Naive thymus-derived CD8-positive, alpha-beta T cell (primary cell): ENCODE data around the gene DAPK2. TPM values are rescaled to one million over a fixed set of nuclear protein-coding genes. Genes with fewer than 3 reads are reported as not detected.
A peak's percentile ranks its signal among the peaks of the same experiment; 100 is the strongest.
"Not testable (repeated sequence)": the region's sequence is repeated elsewhere in the genome, so short reads cannot be mapped to it uniquely, and the experiment has no call there.

Experiments
- ATAC-seq, 2 donors: fragments of 150-1000 bp; cut with Tn5 transposase in 1 of 2; sonication (Bioruptor Pico), chemical (Tn5 transposase) in 1 of 2; 1 replicate in 1 of 2; 2 replicates in 1 of 2; pipeline ENCODE4 v1.10.0; 2021; ENCODE audit warnings: mild to moderate bottlenecking in 2 of 2, moderate library complexity in 2 of 2
- POLR2A ChIA-PET: fragments of 350-600 bp; sonication (Branson Sonifier 250); formaldehyde crosslinking; loops from one replicate; lab custom pipeline; 2021; ENCODE audit warnings: antibody characterized with exemption; lab: Charles Lee
- DNase-seq, 10 donors: peaks; one replicate each; pipeline versions ENCODE4 v3.0.0 to v3.0.0-alpha.2; 2020 to 2022
- H3K27ac Mint-ChIP-seq, 10 donors: one replicate each; pipeline ENCODE4 v1.8.0; 2020 to 2022; ENCODE audit warnings: mild to moderate bottlenecking in 10 of 10, mixed read lengths in 10 of 10, moderate library complexity in 4 of 10, inconsistent platforms in 1 of 10
- H3K27me3 Mint-ChIP-seq, 5 donors: one replicate each; pipeline ENCODE4 v1.8.0; 2021 to 2022; ENCODE audit warnings: mixed read lengths in 5 of 5
- H3K36me3 Mint-ChIP-seq, 3 donors: one replicate each; pipeline ENCODE4 v1.8.0; 2020 to 2022; ENCODE audit warnings: mixed read lengths in 3 of 3, mild to moderate bottlenecking in 2 of 3, inconsistent platforms in 1 of 3
- H3K4me1 Mint-ChIP-seq, 4 donors: one replicate each; pipeline ENCODE4 v1.8.0; 2021 to 2022; ENCODE audit warnings: mixed read lengths in 4 of 4
- H3K4me3 Mint-ChIP-seq, 10 donors: one replicate each; pipeline ENCODE4 v1.8.0; 2020 to 2022; ENCODE audit warnings: mild to moderate bottlenecking in 10 of 10, mixed read lengths in 10 of 10, moderate library complexity in 6 of 10, inconsistent platforms in 1 of 10
- H3K9me3 Mint-ChIP-seq, 9 donors: one replicate each; pipeline ENCODE4 v1.8.0; 2020 to 2022; ENCODE audit warnings: mixed read lengths in 9 of 9, mild to moderate bottlenecking in 3 of 9, inconsistent platforms in 1 of 9, moderate library complexity in 1 of 9
- polyA plus RNA-seq, 3 donors: library from polyadenylated mRNA; unstranded; fragments of 300-500 nt; fragmentation: Illumina TruSeq; gene quantifications; one replicate each; pipeline ENCODE4 v1.2.3, GENCODE V29; 2021
- total RNA-seq, 8 experiments: library from RNA in 2 of 8; stranded (reverse) in 2 of 8; gene quantifications; one replicate each; pipeline ENCODE4 v1.2.3 and lab custom pipeline; 2021 to 2026

The DAPK2 gene
- total and polyA plus RNA-seq, 5 experiments from 2014 or later, result 0.41 to 4.0 (median 1.3) TPM

- Mint-ChIP-seq H3K4me3 (no peak overlapping the region), H3K9me3 (no peaks in the 10 kb centered on the region), H3K36me3 (no peaks in the 10 kb centered on the region), H3K4me1 (peaks cover 18 to 34% (median 28%) of the 10 kb centered on the region in 4 donors), H3K27ac (peak overlapping the region in 2 of 10 donors; percentile 7 to 28), H3K27me3 (no peaks in the 10 kb centered on the region)
- POLR2A ChIA-PET, result no interaction called here
- DNase-seq (no peak), ATAC-seq (no peak)
Measured at GRCh38 chr15:63974021-63974420, 72.3 kb downstream of the DAPK2 start.

GRCh38 chr15:63973212-63974009 is 72.9 kb downstream of the DAPK2 start:
- H3K27me3 Mint-ChIP-seq, result no peaks in the 10 kb centered on the region
- no peak for ATAC-seq
- DNase-seq, result no peak
- no peaks in the 10 kb centered on the region for H3K36me3 Mint-ChIP-seq
- peaks cover 20 to 39% (median 33%) of the 10 kb centered on the region in 4 donors for H3K4me1 Mint-ChIP-seq
- no peak overlapping the region for H3K4me3 Mint-ChIP-seq
- no peaks in the 10 kb centered on the region for H3K9me3 Mint-ChIP-seq
- POLR2A ChIA-PET, result no interaction called here
- peak overlapping the region in 3 of 10 donors; percentile 2 to 23 (median 19) for H3K27ac Mint-ChIP-seq

DNA sequence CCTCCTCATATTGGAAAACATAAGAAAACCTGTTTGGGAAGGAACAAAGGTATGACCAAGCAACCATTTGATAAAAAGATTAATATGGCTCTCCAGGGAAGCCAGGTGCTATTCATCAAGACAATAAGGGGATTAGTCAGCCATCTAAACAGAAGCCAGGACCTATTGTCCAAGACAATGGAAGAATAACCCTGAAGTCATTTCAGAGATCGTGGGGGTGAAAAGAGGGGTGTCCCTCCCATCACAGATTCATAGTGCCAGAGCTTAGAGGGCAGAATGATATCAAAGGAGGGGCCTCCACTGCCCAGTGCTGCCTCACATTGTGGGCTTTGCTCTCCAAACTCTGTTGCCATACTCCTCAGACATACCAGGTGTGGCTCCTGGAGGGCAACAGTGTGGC is 73.5 kb downstream of the DAPK2 start:
- peak overlapping the region in 3 of 10 donors; percentile 35 to 94 (median 92) for H3K27ac Mint-ChIP-seq
- H3K9me3 Mint-ChIP-seq, result no peaks in the 10 kb centered on the region
- H3K27me3 Mint-ChIP-seq, result no peaks in the 10 kb centered on the region
- H3K4me3 Mint-ChIP-seq, result no peak overlapping the region
- ATAC-seq, result no peak
- H3K36me3 Mint-ChIP-seq, result no peaks in the 10 kb centered on the region
- no peak for DNase-seq
- peaks cover 20 to 45% (median 37%) of the 10 kb centered on the region in 4 donors for H3K4me1 Mint-ChIP-seq
- POLR2A ChIA-PET, result no interaction called here

GRCh38 chr15:63971904-63972303 is 74.4 kb downstream of the DAPK2 start:
- DNase-seq (no peak), ATAC-seq (no peak)
- peaks cover 20 to 48% (median 39%) of the 10 kb centered on the region in 4 donors for H3K4me1 Mint-ChIP-seq
- no peaks in the 10 kb centered on the region for H3K9me3 Mint-ChIP-seq
- no peaks in the 10 kb centered on the region for H3K27me3 Mint-ChIP-seq
- POLR2A ChIA-PET, result no interaction called here
- peak overlapping the region in 3 of 10 donors; percentile 26 to 62 (median 47) for H3K4me3 Mint-ChIP-seq
- peak overlapping the region in 7 of 10 donors; percentile 22 to 94 (median 89) for H3K27ac Mint-ChIP-seq
- no peaks in the 10 kb centered on the region for H3K36me3 Mint-ChIP-seq

GRCh38 chr15:63971427-63971805 is 74.9 kb downstream of the DAPK2 start:
- ATAC-seq, result peak; percentile 85 to 86
- no peaks in the 10 kb centered on the region for H3K36me3 Mint-ChIP-seq

GRCh38 chr15:63970621-63971426 is 75.5 kb downstream of the DAPK2 start:
- Mint-ChIP-seq H3K4me3 (peak overlapping the region in 9 of 10 donors; percentile 27 to 67 (median 56)), H3K9me3 (no peaks in the 10 kb centered on the region), H3K27me3 (no peaks in the 10 kb centered on the region), H3K4me1 (peaks cover 20 to 48% (median 39%) of the 10 kb centered on the region in 4 donors), H3K27ac (peak overlapping the region; percentile 22 to 94 (median 92)), H3K36me3 (no peaks in the 10 kb centered on the region)
- DNase-seq, result peak in 3 of 10 donors; percentile 10 to 28 (median 21)
- peak; percentile 58 to 61 for ATAC-seq
- POLR2A ChIA-PET, result no interaction called here

More at GRCh38 chr15:63971427-63971805, 74.9 kb downstream of the DAPK2 start:
- H3K9me3 Mint-ChIP-seq, result no peaks in the 10 kb centered on the region
- POLR2A ChIA-PET, result no interaction called here
- no peaks in the 10 kb centered on the region for H3K27me3 Mint-ChIP-seq
- H3K27ac Mint-ChIP-seq, result peak overlapping the region; percentile 22 to 94 (median 92)
- H3K4me1 Mint-ChIP-seq, result peaks cover 20 to 48% (median 39%) of the 10 kb centered on the region in 4 donors
- peak overlapping the region in 9 of 10 donors; percentile 27 to 67 (median 49) for H3K4me3 Mint-ChIP-seq
- DNase-seq, result peak in 5 of 10 donors; percentile 5 to 30 (median 9)

DNA sequence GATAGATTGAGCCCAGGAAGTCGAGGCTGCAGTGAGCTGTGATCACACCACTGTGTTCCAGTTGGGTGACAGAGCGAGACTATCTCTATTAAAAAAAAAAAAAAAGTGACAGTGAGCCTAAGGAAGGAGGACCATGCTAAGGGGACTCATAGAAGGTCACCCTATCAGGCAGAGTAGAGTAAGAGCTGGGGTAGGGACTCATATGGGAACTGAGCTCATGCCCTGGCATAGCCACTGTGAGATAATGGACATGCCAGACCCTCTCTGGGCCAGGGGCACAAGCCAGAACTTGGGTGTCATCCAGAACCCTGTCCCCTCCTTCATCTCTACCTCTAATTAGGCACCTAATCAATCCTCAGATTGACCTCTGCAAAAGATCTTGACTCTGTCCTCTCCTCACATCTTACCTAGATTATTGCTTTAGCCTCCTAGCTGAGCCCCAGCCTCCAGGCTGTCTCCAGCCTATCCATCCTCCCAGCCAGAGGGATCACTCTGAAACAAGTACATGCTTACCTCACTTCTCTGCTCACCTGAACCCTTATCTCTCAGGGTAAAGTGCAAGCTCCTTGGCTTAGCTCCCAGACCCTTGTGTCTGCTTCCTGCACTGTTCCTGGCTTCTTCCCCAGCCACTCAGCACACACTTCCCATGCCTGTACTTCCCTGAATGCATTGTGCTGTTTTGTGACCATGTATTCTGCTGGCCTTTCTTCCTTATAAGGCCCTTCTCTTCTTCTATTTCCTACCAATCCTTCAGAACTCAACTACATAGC is 76.4 kb downstream of the DAPK2 start:
- ATAC-seq, result no peak
- H3K27me3 Mint-ChIP-seq, result no peaks in the 10 kb centered on the region
- peaks cover 20 to 48% (median 39%) of the 10 kb centered on the region in 4 donors for H3K4me1 Mint-ChIP-seq
- DNase-seq, result no peak
- POLR2A ChIA-PET, result interaction anchor here (0.6 to 0.8 kb wide), 3 partner anchors 49 to 420 kb away, joined by 3 to 4 read pairs (median 3); no protein-coding TSS in a partner anchor
- H3K36me3 Mint-ChIP-seq, result no peaks in the 10 kb centered on the region
- peaks cover 0 to 4% (median under 1%) of the 10 kb centered on the region in 9 donors for H3K9me3 Mint-ChIP-seq
- H3K27ac Mint-ChIP-seq, result peak overlapping the region in 9 of 10 donors; percentile 22 to 94 (median 89)
- peak overlapping the region in 2 of 10 donors; percentile 1 to 17 for H3K4me3 Mint-ChIP-seq

- DNase-seq (no peak), ATAC-seq (no peak)
- Mint-ChIP-seq H3K27me3 (peaks cover 0 to 4% (median 0%) of the 10 kb centered on the region in 5 donors), H3K4me3 (no peak overlapping the region), H3K36me3 (peaks cover 0 to 10% (median 0%) of the 10 kb centered on the region in 3 donors), H3K27ac (peak overlapping the region in 5 of 10 donors; percentile 1 to 79 (median 63)), H3K9me3 (peaks cover 0 to 13% (median 8%) of the 10 kb centered on the region in 9 donors), H3K4me1 (peaks cover 20 to 48% (median 39%) of the 10 kb centered on the region in 4 donors)
- POLR2A ChIA-PET, result no interaction called here
Measured at GRCh38 chr15:63968700-63969099, 77.6 kb downstream of the DAPK2 start.

DNA sequence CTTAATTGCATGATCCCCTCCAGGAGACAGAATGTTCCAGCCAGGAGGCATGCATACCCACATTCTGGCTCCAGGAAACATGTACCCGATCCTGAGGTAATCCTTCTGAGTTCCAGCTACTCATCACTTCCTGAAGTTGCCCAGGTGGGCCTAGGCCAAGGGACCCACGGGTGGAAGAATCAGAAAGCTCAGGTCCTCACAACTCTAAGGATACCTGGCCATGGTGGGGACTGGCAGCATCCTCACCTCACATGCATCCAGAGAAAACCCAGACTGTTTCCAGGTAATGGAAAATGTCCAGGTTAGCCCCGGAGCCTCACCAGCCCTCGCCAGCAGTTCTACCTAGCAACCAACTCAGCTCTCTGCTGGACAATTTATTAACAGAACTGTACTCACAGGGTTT is 78.2 kb downstream of the DAPK2 start:
- Mint-ChIP-seq H3K4me3 (no peak overlapping the region), H3K27me3 (peaks cover 0 to 4% (median 0%) of the 10 kb centered on the region in 5 donors), H3K4me1 (peaks cover 20 to 48% (median 39%) of the 10 kb centered on the region in 4 donors), H3K36me3 (peaks cover 0 to 15% (median 0%) of the 10 kb centered on the region in 3 donors), H3K27ac (peak overlapping the region in 2 of 10 donors; percentile 1 to 45), H3K9me3 (peaks cover 0 to 19% (median 8%) of the 10 kb centered on the region in 9 donors)
- ATAC-seq (no peak), DNase-seq (no peak)
- POLR2A ChIA-PET, result no interaction called here

GRCh38 chr15:63967616-63968015 is 78.7 kb downstream of the DAPK2 start:
- ATAC-seq (no peak), DNase-seq (no peak)
- Mint-ChIP-seq H3K27me3 (peaks cover 0 to 4% (median 0%) of the 10 kb centered on the region in 5 donors), H3K36me3 (peaks cover 0 to 15% (median 0%) of the 10 kb centered on the region in 3 donors), H3K4me1 (peaks cover 20 to 48% (median 39%) of the 10 kb centered on the region in 4 donors), H3K9me3 (peaks cover 0 to 19% (median 8%) of the 10 kb centered on the region in 9 donors), H3K4me3 (no peak overlapping the region), H3K27ac (peak overlapping the region in 3 of 10 donors; percentile 37 to 45 (median 37))
- POLR2A ChIA-PET, result no interaction called here

GRCh38 chr15:63962947-63963721 is 83.2 kb downstream of the DAPK2 start:
- H3K4me1 Mint-ChIP-seq, ATAC-seq, H3K4me3 Mint-ChIP-seq, H3K27ac Mint-ChIP-seq, H3K27me3 Mint-ChIP-seq, POLR2A ChIA-PET, DNase-seq: not testable (repeated sequence)
- peaks cover 0 to 19% (median 8%) of the 10 kb centered on the region in 9 donors for H3K9me3 Mint-ChIP-seq
- peaks cover 0 to 15% (median 5%) of the 10 kb centered on the region in 3 donors for H3K36me3 Mint-ChIP-seq
